Tibial artery (tissue), 4 donors: Measurements from ENCODE around the gene CHRD.
A peak's percentile ranks its signal among the peaks of the same experiment; 100 is the strongest.

Experiments
- DNase-seq, 2 donors: peaks; one replicate each; pipeline ENCODE4 v3.0.0-alpha.2; 2019
- H3K27ac ChIP-seq, 2 donors: fragments of 200-600 bp; sonication (generic) in 1 of 2; 1 replicate in 1 of 2; 2 replicates in 1 of 2; pipeline ENCODE4 v1.5.1; 2018 to 2019; ENCODE audit warnings: mild to moderate bottlenecking in 1 of 2
- H3K27me3 ChIP-seq, 2 donors: fragments of 200-600 bp; sonication (generic) in 1 of 2; one replicate each; pipeline versions ENCODE4 v1.5.1 to v1.6.0; 2016 to 2019
- H3K36me3 ChIP-seq, 3 donors: fragments of 200-600 bp; sonication (generic) in 2 of 3; one replicate each; pipeline ENCODE4 v1.5.1; 2016 to 2019; ENCODE audit warnings: mild to moderate bottlenecking in 2 of 3
- H3K4me1 ChIP-seq, 4 donors: fragments of 200-600 bp; sonication (generic) in 2 of 4; 1 replicate in 3 of 4; 2 replicates in 1 of 4; pipeline ENCODE4 v1.5.1; 2016 to 2019
- H3K4me3 ChIP-seq, 2 donors: fragments of 200-600 bp; sonication (generic) in 1 of 2; 1 replicate in 1 of 2; 2 replicates in 1 of 2; pipeline ENCODE4 v1.5.1; 2018 to 2019; ENCODE audit warnings: mild to moderate bottlenecking in 2 of 2
- H3K9me3 ChIP-seq, 3 donors: fragments of 200-600 bp; sonication (generic) in 1 of 3; one replicate each; pipeline ENCODE4 v1.5.1; 2016 to 2019
- CTCF ChIP-seq, 2 experiments: fragments of 200-600 bp in 1 of 2; fragments of 450-650 bp in 1 of 2; IDR thresholded peaks; one replicate each; pipeline ENCODE4 v1.5.1; 2017 to 2019; ENCODE audit warnings: antibody characterized with exemption in 2 of 2, mild to moderate bottlenecking in 1 of 2, moderate library complexity in 1 of 2
- intact Hi-C: fragments of 100-400 bp; cut with DNase I; formaldehyde crosslinking; loops from one replicate; pipeline ENCODE4 v1.15.0; 2023; ENCODE audit warnings: low total_unique reads

The CHRD gene

GRCh38 chr3:184357248-184358123 is 22.4 kb upstream of the CHRD start:
- H3K9me3 ChIP-seq = no peaks in the 10 kb centered on the region
- H3K36me3 ChIP-seq = peaks cover 0 to 35% (median 7%) of the 10 kb centered on the region in 3 donors
- intact Hi-C loops = no loop called here
- DNase-seq = no peak
- TF ChIP-seq CTCF (IDR thresholded peaks at IDR 0.05) = no peak
- H3K4me3 ChIP-seq = no peak overlapping the region
- H3K27ac ChIP-seq = no peak overlapping the region
- no peaks in the 10 kb centered on the region for H3K27me3 ChIP-seq
- H3K4me1 ChIP-seq = peaks cover 0 to 28% (median 7%) of the 10 kb centered on the region in 4 donors

DNA sequence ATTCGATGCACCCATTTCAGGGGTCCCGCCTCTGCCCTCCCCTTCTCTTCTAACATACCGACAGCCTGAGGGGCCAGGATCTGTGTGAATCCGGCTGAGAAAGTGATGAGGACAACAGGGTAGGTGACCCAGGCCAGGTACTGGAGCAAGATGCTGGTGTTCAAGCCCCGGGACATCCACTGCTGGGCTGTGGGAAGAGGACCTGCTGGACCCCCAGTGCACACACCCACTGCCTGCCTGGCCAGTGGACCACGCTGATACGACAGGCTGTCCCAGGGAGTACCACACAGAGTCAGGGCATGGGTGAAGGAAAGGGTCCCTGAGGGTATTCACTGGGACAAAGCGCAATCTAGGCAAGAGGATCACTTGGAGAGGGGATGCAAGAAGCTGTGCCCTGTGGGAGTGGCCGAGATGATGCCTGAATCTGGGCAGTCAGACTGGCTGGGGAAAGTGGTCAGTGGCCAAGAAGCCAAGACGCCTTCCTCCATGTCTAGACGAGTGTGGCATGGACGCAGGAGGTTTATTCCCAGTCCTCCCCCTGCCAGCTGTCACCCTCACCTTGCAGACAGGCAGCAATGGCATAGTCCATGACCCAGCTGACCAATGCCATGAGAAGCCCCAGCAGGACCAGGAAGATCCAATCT is 21.6 kb upstream of the CHRD start:
- Histone ChIP-seq H3K4me1 (peaks cover 0 to 28% (median 7%) of the 10 kb centered on the region in 4 donors), H3K27me3 (no peaks in the 10 kb centered on the region), H3K9me3 (no peaks in the 10 kb centered on the region), H3K27ac (no peak overlapping the region), H3K36me3 (peaks cover 0 to 29% (median 7%) of the 10 kb centered on the region in 3 donors), H3K4me3 (no peak overlapping the region)
- intact Hi-C loops = no loop called here
- TF ChIP-seq CTCF (IDR thresholded peaks at IDR 0.05) = no peak
- no peak for DNase-seq

GRCh38 chr3:184358921-184359350 is 20.9 kb upstream of the CHRD start:
- H3K4me1 ChIP-seq = peaks cover 0 to 34% (median 12%) of the 10 kb centered on the region in 4 donors
- H3K27me3 ChIP-seq = no peaks in the 10 kb centered on the region
- peaks cover 0 to 29% (median 7%) of the 10 kb centered on the region in 3 donors for H3K36me3 ChIP-seq
- H3K9me3 ChIP-seq = no peaks in the 10 kb centered on the region
- no peak for TF ChIP-seq CTCF (IDR thresholded peaks at IDR 0.05)
- H3K4me3 ChIP-seq = no peak overlapping the region
- no peak overlapping the region for H3K27ac ChIP-seq
- DNase-seq = no peak
- intact Hi-C loops = no loop called here

GRCh38 chr3:184359610-184360009 is 20.2 kb upstream of the CHRD start:
- no peak for DNase-seq
- H3K9me3 ChIP-seq = no peaks in the 10 kb centered on the region
- no peak overlapping the region for H3K27ac ChIP-seq
- no peak overlapping the region for H3K4me3 ChIP-seq
- TF ChIP-seq CTCF (IDR thresholded peaks at IDR 0.05) = no peak
- intact Hi-C loops = no loop called here
- H3K36me3 ChIP-seq = peaks cover 0 to 29% (median 7%) of the 10 kb centered on the region in 3 donors
- H3K4me1 ChIP-seq = peaks cover 0 to 35% (median 17%) of the 10 kb centered on the region in 4 donors
- no peaks in the 10 kb centered on the region for H3K27me3 ChIP-seq

- H3K4me1 ChIP-seq = peaks cover 0 to 35% (median 18%) of the 10 kb centered on the region in 4 donors
- H3K27ac ChIP-seq = peak overlapping the region; percentile 97 to 98
- no peaks in the 10 kb centered on the region for H3K27me3 ChIP-seq
- no peak for DNase-seq
- H3K36me3 ChIP-seq = peaks cover 0 to 31% (median 1%) of the 10 kb centered on the region in 3 donors
- H3K9me3 ChIP-seq = no peaks in the 10 kb centered on the region
- H3K4me3 ChIP-seq = peak overlapping the region; percentile 69 to 96
- intact Hi-C loops = no loop called here
- TF ChIP-seq CTCF (IDR thresholded peaks at IDR 0.05) = no peak
These were observed 19.6 kb upstream of the CHRD start for GRCh38 chr3:184360070-184360928.
